GM19035 (cell line): ENCODE results near the gene EXOG.
"Not testable (repeated sequence)": the region's sequence is repeated elsewhere in the genome, so short reads cannot be mapped to it uniquely, and the experiment has no call there.

Experiments
- ATAC-seq: cut with Tn5 transposase; IDR thresholded peaks from one replicate; pipeline ENCODE4 v1.9.1; 2021; ENCODE audit not compliant: unreplicated experiment

EXOG gene

DNA sequence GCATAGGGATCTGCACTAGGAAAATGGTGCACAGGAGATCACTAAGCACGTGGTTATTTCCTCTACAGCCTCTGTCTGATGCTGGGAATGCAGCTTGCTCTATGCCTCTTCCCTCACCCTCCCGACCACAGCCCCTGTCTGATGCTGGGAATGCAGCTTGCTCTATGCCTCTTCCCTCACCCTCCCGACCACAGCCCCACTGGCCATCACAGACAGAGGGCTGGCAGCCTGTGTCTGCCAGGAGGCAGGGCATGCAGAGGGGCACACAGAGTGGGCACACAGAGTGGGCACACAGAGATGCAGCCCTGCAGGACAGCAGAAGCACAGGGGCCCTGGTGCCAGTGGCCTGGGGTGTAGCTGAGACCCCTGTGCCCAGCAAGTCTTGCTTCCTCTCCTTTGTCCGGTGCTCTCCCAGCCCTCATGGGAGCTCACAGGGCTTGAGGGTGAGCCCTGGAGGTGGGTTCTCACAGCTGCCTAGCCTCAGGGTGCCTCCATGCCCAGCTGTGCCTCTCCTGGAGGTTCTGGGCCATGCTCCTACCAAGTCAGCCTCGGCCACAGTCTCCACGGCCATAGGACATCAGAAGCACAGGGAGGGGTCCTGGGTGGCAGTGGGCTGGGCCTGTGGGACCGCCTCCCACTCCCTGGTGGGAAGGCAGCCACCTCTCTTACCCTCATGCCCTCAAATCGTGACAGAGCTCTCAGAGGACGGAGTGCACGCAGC is 65.8 kb downstream of the EXOG start:
- no peak for ATAC-seq

DNA sequence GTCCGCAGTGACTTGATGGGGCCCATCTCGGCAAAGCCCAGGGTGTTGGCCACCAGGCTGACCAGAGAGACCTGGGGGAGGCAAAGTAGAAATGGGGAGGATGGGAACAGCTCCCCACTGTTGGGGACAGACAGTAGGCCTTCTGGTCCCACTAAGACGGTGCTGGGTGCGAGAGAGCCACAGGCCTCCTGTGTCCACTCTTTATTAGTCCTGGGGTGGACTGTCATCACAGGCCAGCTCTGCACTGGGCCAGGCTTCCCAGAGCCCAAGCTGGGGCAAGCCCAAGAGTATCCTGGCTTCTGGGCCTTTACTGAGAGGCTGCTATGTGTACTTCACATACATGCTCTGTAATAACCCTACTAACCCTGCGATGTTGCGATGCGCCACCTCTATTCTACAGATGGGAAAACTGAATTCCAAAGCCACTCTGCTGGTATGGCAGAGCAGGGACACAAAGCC is 66.4 kb downstream of the EXOG start:
- no peak for ATAC-seq

DNA sequence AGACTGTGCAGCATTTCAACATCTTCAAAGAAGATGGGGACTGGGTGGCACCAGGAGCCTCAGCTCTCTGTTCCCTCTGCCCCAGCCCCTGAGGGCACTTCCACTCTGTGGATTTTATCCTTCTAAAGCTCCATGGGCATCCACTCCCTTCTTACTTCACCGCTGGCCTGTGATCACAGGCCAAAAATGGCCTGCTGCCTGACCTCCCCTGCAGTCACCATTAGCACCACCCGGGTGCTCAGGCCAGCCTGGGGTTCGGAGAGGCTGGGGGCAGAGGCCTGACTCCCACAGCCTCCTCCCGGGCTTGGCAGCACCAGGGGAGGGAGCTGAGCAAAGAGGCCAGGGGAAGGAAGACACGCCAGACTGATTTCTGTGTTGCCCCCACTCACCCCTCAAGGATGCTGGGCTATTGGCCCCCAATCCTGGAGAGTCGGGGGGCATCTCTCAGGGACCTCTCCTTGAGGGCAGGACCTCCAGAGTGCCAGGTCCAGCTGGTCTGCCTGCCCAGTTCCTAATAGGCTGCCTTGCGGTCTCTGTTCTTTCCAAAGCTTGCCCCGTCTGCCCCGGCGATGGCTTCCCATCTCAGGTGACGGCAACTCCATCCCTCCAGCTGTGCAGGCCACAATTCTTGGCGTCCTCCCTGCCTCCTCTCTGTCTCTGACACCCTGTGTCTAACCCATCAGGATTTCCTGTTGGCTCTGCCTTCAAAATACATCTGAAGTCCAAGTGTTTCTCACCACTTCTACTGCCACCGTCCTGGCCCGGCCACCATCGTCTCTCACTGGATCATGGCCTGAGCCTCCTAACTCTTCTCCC is 67.1 kb downstream of the EXOG start:
- ATAC-seq = no peak

DNA sequence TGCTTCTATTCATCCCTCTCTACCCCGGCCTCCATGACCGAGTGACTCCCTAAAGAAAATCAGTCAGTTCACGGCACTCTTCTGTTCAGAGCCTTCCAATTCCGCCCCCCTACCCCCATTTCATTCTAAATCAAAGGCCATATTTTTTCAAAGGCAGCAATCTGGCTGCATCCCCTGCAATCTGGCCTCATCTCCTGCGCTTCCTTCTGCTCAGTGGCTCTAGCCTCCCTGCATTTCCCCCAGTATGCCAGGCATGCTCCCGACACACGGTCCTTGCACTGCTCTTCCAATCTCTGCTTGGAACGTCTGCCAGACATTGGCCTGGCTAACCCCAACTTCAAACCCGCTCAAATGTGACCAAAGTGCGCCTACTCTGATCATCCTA is 67.7 kb downstream of the EXOG start:
- ATAC-seq = no peak

DNA sequence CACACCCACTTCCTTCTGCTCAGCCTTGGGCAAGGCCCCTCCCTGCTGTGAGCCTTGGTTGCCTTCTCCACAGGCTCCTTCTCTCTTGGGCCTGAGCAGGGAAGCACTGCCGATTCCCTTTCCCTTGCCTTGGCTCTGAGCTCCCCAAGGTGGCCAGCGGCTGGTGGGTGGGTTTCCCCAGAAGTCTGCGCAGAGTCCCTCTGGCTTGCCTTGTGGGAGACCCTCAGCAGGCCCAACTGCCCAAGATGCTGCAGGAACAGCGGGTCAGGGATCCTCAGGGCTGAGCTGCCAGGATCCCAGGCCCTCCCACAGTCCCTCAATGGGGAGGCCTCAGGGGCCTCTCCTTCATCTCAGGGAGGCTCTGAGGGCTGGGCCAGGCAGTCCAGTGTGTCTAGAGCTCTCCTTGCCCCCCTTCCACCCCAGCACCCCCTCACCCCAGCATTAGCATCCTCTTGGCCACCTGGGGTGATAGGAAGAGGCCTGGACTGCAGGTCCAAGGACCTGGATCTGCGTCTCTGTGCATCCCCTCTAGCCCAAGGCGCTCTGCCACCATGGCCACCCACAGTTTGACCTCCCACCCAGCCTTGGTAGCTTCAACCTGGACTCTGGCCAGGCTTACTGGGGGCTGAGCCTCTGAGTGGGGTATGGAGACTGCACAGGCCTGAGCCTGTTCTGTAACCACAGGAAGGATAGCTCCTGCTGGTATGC is 68.6 kb downstream of the EXOG start:
- ATAC-seq = no peak

DNA sequence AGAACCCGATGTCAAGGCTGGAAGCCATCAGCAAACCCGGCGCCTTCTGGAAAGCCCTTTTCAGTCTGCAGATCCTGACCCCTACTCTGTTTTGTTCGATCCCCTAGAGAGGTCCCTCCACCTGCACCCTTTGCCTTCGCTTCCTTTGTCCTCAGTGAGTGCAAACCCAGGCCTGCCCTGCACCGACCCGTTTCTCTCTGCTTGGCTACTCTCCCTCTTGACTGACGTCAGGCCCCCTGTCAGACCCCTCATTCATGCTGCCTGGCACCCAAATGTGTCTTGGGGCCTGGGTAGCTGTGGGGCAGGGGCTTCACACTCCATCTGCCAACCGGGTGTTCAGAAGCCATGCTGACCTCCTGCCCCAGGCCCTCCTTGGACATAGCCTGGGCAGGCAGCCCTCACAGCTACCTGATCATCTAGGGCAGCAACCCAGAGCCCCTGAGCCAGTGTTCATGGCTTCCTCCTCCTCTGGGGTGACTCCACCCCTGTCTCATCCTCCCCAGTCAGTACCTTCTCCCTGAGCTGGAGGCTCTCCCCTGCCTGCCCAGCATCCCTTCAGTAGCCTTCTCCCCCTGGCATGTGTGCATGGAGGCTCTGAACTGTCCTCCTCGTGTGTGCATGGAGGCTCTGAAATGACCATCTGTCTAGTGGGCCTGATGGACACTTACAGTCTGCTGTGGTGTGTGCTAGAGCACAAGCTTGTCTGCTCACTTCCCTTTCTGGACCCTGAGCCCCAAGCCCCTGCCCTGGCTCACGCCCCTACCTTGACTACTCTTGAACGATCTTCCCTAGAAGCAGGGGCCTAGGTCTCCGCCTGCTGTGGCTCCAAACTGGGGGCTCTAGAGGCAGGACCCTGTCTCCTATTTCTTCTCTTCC is 69.4 kb downstream of the EXOG start:
- no peak for ATAC-seq

DNA sequence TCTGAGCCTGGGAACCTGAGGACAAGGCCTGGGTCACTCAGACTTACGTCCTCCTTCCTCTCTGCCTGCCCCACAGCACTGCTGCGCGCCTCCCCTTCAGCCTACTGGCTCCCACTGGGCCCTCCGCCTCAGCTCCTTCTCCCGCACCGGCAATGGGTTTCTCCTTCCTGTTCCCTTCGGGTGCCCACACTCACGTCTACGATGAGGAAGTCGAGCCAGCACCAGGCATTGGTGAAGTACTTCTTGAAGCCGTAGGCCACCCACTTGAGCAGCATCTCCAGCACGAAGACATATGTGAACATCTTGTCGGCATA is 70.0 kb downstream of the EXOG start:
- no peak for ATAC-seq

DNA sequence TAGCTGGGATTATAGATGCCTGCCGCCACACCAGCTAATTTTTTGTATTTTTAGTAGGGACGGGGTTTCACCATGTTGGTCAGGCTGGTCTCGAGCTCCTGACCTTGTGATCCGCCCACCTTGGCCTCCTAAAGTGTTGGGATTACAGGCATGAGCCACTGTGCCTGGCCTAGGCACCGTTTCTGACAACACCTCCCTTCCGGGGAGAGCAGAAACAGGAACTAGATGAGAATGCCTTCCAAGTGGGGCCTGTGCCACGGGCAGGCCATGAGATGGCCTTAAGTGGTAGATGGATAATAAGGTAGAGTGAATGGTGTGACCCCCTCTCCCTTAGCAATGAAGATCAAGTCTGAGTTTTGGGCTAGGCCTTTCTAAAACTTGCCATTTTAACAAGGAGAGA is 70.7 kb downstream of the EXOG start:
- not testable (repeated sequence) for ATAC-seq

DNA sequence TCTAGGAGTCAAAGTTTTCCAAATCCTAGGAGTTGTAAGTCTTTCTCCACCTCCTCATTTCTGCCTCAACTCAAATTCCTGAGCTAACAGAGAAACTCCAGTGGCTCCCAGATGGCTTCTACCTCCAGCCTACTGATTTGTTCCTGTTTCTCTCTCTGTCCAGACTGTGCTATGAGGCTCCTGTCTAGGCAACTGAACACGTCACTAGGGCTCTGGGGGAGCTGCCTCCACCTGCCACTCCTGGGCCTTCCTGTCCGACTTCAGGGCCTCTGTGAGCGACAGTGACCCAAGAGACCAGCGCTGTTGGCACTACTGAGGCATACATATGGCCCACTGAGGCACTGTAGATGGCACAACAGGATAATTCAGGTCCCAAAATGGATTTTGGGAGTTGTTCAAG is 71.4 kb downstream of the EXOG start:
- ATAC-seq = no peak

DNA sequence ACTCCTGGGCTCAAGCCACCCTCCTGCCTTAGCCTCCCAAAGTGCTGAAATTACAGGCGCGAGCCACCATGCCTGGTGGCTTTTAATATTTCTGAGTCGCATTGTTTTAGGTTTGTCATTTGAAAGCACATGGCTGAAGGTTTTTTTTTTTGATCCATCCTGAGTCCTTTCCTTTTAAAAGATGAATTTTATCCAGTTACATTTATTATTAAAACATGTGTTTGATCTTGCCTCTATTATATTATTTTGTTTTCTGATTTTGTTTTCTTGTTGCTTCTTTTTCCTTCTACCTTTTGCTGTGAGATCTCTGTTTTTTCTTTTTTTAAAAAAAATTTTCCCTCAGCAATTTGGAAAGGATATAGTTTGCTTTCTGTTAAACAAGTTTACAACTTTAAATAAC is 77.0 kb downstream of the EXOG start:
- no peak for ATAC-seq

DNA sequence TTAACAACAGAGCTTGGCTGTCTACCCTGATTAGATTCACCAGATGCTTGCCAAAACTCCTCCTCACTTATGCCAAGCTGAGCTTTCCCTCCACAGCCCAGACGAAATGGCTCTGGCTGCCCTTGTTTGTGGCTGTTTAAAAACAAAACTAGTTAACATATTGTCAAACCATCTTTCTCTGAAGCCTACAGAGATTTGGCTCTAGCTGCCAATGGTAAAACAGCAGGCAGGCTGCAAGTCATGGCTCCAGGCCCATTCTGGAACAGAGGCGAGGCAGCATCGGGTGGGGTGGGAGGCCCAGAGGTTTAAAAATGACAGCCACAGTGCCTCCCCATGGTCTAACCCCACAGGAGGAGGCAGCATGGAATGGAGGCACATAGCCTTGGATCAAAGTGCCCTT is 77.4 kb downstream of the EXOG start:
- ATAC-seq = no peak

DNA sequence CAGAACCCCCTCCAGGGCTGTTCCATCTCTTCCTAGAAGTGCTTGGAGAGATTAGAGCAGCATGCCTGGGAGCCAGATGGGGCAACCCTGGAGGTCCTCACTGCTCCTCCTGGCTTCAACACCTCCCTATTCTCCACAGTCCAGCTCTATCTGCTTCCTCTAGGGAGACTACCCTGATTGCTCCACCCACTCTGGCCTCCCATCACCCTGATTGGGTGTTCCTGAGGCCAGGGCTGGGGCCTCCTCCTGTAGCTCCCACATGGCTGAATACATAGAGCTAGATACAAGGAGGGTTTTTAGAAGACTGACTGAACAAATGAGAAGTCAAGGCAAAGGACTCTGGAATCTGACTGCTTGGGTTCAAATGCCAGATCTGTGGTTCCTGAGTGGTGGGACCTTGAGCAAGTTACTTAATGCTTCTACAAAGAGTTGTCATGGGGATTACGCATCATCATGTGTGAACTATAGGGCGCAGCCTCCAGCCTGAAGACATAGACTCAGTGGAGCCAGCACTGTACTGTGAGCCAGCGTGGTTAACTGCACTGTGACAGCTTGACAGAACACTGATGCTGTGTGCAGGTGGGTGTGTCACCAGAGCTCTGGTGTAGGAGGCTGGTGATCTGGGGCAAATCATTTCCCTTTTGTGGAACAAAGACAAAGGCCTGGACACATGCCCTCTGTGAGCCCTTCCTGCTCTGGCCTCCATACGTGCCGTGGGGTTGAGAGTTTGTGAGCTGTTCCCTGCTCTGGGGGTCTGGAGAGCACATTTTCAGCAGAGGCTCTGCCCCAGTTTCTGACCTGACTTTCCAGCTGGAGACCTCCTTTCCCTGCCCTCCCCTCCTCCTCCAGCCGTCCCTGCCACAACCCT is 78.5 kb downstream of the EXOG start:
- no peak for ATAC-seq

DNA sequence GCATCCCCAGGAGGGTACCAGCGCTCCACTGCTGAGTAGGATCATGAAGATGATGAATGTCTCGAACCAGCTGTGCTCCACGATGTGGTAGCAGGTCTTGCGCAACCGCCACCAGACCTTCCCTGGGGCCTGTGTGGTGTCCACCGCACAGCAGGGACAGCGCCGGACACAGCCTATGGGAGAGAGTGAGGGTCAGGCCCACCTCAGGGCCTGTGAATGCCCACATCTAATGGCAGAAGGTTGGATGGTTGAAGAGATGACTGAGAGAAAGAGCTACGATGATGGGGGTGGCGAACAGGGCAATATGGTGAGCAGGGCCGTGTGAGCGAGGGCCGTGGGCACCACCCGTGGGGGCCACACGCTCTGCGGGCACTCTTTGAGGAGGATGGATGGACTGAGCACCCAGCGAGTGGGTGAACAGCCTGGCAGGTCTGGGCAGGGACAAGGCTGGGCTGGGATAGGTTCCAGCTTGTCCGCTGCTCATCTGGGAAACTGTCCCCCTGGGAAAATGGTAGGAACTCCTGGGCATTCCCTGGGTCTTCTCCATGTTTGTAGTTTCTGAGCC is 79.2 kb downstream of the EXOG start:
- no peak for ATAC-seq
